Activated CD4-positive, alpha-beta T cell treated with anti-CD3 and anti-CD28 coated beads, Interleukin-2, amount 50 U/mL, for 4 hours (primary cell): Measurements from ENCODE around the gene RHEX.

ENCODE experiments used
- DNase-seq, 2 experiments: peaks; one replicate each; pipeline ENCODE4 v3.0.0-alpha.2; 2020

Gene RHEX

DNA sequence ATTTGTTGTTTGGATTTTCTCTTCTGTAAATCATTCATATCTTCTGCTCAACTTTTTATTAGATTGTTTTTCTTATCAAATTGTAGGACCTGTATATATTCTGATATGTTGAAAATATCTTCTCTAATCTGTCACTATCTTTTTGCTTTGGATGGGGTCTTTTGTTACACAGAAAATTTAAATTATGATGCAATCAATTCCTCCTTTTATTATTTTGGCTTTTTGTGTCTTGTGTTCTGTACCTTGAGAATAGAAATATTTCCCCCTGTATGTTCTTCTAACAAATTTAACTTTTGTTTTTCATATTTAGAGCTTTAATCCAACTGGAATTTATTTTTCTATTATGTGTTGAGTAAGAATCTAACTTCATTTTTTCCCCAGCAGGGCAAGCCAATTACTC is 67.4 kb downstream of the RHEX start:
- DNase-seq = no peak

DNA sequence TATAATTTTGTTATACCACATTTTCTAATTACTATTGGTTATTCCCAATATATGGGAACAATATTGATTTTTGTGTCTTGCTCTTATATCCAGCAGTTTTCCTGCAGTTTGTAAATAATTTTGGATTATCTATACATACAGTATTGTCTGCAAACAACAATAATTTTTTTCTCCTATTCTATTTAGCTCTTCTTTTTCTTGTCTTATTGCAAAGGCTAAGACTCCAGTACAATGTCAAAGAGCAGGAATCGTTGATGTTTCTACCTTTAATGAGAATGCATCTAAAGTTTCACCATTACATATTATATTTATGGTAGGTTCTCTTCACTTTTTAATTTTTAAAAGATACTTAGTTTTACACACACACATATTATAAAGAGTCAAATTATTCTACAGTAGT is 68.3 kb downstream of the RHEX start:
- no peak for DNase-seq

- no peak for DNase-seq
Observed at GRCh38 chr1:206122686-206123085, 69.7 kb downstream of the RHEX start.

DNA sequence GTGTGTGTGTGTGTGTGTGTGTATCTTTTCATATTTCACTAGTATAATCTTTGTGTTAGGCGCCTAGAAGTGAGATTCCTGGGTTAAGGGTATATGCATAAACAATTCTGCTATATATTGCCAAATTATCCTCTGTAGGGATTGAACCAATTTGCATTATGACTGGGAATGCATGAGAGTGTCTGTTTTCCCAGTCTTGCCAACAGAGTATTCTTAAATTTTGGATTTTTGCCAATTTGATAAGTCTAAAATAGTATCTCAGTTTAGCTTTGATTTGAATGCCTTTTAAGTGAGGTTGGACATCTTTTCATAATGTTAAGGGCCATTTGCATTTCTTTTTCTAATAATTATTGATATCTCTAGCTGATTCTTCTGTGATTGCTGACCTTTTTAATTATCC is 72.4 kb downstream of the RHEX start:
- no peak for DNase-seq

GRCh38 chr1:206127336-206127735 is 74.4 kb downstream of the RHEX start:
- no peak for DNase-seq

- no peak for DNase-seq
Observed at GRCh38 chr1:206128196-206128595, 75.2 kb downstream of the RHEX start.

- no peak for DNase-seq
Observed at GRCh38 chr1:206131037-206131436, 78.1 kb downstream of the RHEX start.

GRCh38 chr1:206133751-206134415 is 80.9 kb downstream of the RHEX start:
- DNase-seq = no peak

- no peak for DNase-seq
Observed at GRCh38 chr1:206135248-206135647, 82.3 kb downstream of the RHEX start.

DNA sequence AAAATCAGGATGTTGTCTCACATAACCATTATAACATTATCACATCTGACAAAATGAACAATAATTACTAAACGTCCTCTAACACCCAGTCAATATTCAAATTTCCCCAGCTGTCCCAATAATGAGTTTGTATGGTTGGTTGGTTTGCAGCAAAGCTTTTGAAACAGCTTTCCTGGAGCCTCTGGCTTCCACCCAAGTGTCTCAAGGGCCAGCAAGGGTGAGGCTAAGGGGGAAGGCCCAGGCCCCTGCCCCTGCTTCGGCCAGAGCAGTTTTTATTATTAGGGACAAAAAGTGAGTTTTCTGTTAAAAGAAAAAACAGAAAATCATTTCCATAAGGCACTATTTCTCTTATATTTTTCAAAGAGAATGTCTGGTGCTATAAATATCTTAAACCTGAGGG is 83.3 kb downstream of the RHEX start:
- no peak for DNase-seq

DNA sequence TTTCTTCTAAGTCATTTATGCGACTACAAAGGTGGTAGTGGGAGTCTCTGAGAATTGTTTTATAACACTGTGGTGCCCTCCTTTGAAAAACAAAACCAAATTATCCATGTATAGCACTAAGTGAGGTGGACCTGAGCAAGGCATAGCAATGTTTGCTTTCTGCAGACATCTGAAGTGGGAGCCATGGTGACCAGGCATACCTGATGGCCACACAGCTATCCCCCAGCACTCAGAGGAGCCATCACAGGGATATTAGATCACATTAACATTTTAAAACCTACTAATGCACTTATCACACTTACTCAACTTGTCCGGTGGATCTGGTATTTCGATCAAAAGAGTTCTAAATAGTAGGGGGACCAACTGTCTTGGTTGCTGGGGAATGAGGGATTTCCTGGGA is 89.0 kb downstream of the RHEX start:
- DNase-seq = no peak

- DNase-seq = no peak
Observed at GRCh38 chr1:206142770-206143169, 89.8 kb downstream of the RHEX start.

DNA sequence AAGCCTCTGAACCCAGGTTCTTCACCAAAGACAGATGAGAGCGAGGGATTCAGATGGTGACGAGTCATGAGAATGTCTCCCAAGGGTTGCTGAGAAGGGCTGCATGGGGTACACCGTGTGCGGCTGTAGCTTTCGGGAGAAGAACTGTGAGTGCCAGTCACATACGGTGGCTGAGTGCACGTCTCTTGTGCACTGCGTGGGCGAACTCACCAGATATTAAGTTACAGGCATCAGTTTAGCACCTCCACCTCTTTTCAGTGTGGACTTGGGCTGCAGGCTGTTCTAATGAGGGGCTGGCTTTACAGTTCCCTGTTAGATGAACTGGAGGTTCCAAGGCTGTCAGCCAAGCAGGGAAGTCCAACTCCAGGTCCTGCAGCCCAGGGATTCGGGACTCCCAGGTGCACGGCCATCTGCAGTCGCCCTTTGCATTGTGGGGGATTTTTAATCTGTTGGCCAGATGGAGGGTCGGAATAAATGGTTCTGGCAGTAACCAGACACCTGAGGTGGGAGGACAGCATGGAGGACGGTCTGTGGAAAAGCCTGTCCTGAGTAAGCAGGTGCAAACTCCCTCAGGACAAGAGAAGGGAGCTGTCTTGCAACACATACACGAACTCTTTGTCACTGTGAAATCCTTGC is 90.7 kb downstream of the RHEX start:
- DNase-seq = no peak

DNA sequence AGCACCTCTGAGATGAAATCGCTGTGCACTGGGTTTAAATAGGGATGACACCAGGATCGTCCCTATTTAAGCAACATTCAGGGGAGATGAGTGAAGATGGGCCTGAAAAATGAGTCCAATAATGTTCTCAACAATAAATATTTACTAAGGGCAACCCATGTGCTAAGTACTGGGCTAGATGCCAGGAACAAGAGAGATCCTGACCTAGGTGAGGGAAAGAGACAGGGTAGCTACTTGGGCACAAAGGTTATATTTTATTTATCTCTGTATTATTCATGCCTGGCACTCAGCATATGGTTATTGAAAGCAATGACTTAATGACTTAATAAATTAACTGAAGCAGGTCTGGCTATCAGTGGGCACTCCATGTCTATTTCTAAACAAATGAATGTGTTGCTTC is 91.6 kb downstream of the RHEX start:
- no peak for DNase-seq

DNA sequence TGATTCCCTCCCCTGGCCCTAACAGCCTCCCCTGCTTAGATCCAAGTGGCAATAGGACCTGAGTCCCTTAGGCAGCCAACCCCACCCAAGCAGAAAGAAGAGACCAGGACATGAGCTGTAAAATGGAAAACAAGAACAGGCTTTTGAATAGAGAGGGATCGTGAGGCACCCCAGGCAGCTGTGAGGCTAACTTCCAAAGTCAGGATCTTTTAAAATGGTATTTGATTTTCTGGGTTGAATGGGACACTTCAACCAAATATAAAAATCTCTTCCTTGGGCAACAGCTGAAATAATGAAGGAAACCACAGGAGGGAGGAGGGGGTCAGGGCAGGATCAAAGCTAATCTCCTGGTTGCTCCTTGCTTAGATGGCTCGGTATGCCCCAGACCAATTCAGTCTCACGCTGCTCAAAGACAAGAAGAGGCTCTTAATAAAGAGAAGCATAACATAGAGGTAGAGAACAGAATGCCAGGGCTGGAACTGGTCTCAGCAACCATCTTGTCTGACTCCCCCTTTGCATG is 92.9 kb downstream of the RHEX start:
- DNase-seq = no peak
